ENCODE measurements around the gene GSC2. TPM values are rescaled to one million over a fixed set of nuclear protein-coding genes. Genes with fewer than 3 reads are reported as not detected.
"Not testable (repeated sequence)": the region's sequence is repeated elsewhere in the genome, so short reads cannot be mapped to it uniquely, and the experiment has no call there.

The GSC2 gene
- total RNA-seq, 1 donor from 2014 or later = not detected

DNA sequence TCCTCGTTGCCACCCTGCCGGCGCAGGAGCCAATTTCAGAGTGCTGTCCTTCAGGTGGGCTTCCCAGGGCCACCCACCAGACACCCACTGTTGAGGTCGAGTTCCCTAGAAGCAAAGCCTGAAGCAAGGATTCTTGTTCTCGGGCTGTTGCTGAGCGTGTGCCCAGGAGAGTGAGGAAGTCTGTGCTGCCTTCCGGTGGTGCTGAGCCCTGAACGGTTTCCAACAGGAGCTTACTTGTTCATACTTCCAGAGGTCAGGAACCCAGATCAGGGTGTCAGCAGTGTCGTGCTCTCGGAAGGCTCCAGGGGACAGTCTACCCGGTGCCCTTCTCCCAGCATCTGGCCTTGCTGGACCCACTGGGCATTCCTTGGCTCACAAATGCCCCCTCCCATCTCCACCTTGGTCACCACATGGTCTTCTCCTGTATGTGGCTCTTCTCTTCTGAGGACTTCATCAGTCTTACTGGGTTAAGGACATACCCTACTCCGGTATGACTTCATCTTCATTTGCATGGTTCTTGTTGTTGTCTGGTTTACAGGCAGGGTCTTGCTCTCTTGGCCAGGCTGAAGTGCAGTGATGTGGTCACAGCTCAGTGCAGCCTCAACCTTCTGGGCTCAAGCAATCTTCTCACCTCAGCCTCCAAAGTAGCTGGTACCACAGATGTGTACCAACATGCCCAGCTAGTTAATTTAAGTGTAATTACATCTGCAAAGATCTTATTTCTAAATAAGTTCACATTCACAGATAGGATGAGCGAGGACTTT lies 17.2 kb upstream of the GSC2 start:
- ATAC-seq (ENCODE audit: poor library complexity) (no peak), DNase-seq (no peak)
- intact Hi-C loops (cut with DNase I) = no loop called here

DNA sequence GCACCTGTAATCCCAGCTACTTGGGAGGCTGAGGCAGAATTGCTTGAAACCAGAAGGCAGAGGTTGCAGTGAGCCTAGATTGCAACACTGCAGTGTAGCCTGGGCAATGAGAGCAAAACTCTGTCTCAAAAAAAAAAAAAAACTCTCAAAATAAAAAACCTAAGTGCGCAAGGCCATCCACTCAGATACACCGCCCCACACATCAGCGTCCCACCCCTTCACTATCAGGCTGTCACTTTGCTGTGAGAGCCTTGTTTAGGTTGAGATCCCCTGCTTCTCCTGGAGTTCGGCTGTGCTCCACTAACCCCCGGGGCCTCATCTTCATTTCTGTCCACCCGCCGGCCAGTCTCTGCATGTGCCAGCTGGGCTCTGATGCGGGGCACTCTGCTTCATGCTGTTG lies 16.3 kb upstream of the GSC2 start:
- no peak for ATAC-seq (ENCODE audit: poor library complexity)
- intact Hi-C loops (cut with DNase I) = no loop called here
- no peak for DNase-seq

DNA sequence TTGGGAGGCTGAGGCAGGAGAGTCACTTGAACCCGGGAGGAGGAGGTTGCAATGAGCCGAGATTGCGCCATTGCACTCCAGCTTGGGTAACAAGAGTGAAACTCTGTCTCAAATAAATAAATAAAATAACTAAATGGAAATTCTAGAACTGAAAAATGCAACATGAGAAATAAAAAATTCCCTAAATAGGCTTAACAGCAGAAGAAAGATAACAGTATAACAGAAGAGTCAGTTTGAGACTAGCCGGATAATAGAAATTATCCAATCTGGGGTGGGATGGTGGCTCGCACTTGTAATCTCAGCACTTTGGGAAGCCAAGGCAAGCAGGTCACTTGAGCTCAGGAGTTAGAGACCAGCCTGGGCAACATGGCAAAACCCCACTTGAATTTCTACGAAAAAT lies 14.3 kb upstream of the GSC2 start:
- no peak for DNase-seq
- intact Hi-C loops (cut with DNase I) = no loop called here
- ATAC-seq (ENCODE audit: poor library complexity) = no peak

DNA sequence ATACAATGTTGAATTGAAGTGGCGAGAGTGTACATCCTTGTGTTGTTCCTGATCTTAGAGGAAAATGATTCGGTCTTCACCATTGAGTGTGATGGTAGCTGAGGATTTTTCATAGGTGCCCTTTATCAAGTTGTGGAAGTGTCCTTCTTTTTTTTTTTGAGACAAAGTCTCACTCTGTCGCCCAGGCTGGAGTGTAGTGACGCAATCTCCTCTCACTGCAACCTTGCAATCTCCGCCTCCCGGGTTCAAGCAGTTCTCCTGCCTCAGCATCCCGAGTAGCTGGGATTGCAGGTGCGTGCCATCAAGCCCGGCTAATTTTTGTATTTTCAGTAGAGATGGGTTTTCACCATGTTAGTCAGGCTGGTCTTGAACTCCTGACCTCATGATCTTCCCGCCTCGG lies 8.6 kb upstream of the GSC2 start:
- intact Hi-C loops (cut with DNase I); ATAC-seq (ENCODE audit: poor library complexity); DNase-seq: not testable (repeated sequence)

DNA sequence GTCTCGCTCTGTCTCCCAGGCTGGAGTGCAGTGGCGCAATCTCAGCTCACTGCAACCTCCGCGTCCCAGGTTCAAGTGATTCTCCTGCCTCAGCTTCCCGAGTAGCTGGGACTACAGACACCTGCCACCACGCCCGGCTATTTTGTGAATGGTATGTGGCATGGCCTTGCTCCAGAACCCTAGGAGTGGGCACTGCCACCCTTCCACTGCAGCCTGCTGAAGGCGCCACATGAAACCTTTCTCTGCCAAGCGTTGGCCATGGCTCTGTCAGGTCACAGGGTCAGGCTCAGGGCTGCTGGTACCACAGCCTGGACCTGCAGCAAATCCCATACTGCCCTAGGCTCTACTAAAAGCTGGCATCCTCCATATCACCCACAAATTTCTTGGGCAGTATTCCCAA lies 6.0 kb upstream of the GSC2 start:
- intact Hi-C loops (cut with DNase I); DNase-seq; ATAC-seq (ENCODE audit: poor library complexity): not testable (repeated sequence)

- intact Hi-C loops (cut with DNase I) = no loop called here
- DNase-seq (no peak), ATAC-seq (ENCODE audit: poor library complexity) (no peak)
These were observed 3.1 kb upstream of the GSC2 start for GRCh38 chr22:19152942-19153883.

DNA sequence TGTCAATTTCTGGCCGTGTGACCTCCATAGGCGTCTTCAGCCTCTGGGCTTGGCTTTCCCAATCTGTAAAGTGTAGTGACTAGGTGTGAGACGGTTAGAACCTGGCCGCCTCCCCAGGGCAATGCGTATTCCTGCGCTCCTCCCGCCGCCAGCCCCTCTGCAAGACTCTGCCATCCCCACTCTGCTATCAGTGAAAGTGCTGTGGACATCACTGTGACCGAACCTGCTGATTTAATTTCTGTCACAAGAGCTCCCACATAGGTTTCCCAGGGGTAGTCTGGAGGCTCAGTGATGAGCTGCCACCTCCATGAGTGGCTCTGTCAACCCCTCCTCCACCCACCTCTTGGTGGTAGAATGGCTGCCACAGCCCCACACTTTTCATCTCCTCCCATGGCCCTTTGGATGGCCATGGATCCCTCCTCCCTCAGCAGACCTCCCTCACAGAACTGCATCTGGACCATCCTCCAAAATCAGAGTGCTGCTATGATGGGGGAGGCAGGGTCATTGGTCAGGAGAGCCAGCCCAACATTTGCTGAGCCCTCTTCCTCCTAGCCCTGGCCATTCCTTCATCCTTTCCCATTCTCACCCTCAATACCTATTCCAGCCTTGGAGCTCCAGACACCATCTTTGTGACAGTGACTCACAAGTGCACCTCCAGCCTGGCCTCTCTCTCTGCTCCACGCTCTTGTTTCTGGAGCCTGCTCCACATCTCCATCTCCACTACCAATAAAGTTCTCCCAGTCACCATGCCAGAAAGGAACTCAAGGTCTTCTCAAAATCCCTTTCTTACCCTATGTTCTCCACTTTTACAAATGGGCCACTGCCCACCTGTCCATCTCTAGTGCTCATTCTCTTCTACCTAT lies 1.5 kb upstream of the GSC2 start:
- DNase-seq = no peak
- ATAC-seq (ENCODE audit: poor library complexity) = no peak

DNA sequence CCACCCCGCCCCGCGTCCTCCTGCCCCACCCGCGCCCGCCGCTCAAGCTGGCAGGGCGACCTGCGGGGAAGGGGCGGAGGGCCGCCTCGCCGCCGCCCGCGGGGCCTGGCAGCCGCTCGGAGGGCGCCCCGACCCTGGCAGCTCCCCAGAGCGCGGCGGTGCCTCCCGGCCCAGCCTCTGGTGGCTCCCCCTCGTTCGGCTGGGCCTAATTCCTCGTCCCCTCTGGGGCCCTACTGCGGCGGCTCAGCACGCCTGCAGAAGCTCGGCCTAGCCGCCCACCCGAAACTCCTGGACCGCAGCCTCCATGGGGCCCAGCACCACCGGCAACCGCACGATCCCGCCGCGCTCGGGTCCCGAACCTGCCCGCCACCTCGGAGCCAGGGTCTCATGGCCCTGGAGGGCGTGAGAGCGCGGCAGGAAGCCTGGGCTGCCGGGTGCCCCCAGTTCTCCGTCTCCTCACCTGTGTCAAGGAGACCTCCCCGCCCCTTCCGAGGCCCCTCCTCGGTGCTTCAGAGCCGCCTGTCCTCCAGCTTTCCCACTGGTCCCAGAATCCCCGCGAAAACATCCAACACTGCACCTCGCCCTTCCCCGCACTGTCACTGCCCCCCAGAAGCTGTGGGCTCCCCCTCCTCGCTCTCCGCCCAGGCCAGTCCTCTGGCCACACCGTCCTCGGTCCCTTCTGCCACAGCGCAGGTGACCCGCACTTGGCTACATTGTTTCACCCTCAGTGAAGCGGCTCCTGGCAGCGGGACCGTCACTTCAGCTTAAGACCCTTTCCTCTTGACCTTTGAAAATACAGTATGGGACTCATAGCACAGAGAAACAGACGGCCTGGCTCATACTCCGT lies 613 bp upstream of the GSC2 start:
- no peak for DNase-seq
- ATAC-seq (ENCODE audit: poor library complexity) = no peak
- intact Hi-C loops (cut with DNase I) = no loop called here

More for the DNA sequence above, 1.5 kb upstream of the GSC2 start:
- intact Hi-C loops (cut with DNase I) = no loop called here

GRCh38 chr22:19149047-19149883 lies 827 bp downstream of the GSC2 start:
- ATAC-seq (ENCODE audit: poor library complexity) = no peak
- intact Hi-C loops (cut with DNase I) = loop anchor here (10.0 kb wide), 1 partner anchor 486 kb away; no protein-coding TSS in a partner anchor
- DNase-seq = no peak

DNA sequence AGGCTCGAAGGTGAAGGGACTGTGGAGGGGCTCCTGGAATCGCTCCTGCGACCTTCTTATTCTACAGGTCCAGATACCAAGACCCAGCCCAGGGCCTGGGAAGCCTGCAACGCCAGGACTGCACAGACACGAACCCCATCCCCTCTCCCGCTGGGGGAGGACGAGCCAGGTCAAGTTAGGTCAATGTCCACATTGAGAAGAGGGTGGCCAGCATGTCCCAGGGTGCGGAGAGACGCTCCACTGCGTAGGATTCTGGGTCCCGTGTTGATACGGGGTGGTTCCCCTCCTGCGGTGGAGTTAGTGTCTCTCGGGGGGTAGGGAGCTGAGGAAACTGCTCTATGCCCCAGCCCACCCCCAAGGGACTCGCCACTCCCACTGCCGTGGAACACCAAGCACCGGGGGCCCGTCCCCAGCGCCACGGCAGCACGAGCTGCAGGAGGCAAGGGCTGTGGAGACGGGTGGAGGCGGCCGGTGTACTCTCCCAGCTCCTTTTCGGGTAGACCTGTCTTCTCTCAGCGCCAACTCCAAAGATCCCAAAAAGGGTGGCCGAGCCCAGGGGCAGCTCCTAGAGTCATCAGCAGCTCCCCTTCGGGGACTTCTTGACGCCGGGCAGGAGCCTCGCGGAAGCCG lies 1.6 kb downstream of the GSC2 start:
- intact Hi-C loops (cut with DNase I) = loop anchor here (10.0 kb wide), 1 partner anchor 486 kb away; no protein-coding TSS in a partner anchor
- ATAC-seq (ENCODE audit: poor library complexity) (no peak), DNase-seq (no peak)

- DNase-seq (no peak), ATAC-seq (ENCODE audit: poor library complexity) (no peak)
- intact Hi-C loops (cut with DNase I) = loop anchor here (10.0 kb wide), 1 partner anchor 488 kb away; no protein-coding TSS in a partner anchor
These were observed 2.8 kb downstream of the GSC2 start for GRCh38 chr22:19147195-19147780.

DNA sequence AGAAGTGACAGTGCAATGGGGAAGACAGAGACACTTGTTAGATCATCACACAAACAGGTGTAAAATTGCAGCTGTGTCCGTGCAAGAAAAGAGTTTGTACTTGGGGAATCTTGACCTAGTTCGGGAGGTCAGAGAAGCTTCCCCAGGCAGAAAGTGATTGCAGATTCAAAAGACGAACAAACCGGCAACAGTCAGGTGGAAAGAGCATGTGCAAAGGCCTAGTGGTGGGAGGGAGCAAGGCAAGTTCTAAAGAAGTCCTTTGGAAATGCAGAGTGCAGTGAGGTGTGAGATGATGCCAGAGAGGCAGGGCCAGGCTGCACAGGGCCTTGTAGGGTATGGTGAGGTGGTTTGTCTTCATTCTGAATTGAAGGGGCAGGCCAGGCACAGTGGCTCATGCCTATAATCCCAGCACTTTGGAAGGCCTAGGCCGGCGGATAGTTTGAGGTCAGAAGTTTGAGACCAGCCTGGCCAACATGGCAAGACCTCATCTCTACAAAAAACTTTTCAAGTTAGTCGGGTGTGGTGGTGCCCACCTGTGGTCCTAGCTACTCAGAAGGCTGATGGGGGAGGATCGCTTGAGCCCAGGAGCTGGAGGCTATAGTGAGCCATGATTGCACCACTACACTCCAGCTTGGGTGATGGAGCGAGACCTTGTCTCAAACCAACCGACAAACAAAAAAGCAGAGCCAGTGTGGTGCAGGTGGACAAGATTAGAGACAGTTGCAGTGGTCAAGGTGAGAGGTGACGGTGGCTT lies 3.7 kb downstream of the GSC2 start:
- intact Hi-C loops (cut with DNase I) = loop anchor here (10.0 kb wide), 1 partner anchor 488 kb away; no protein-coding TSS in a partner anchor
- no peak for DNase-seq
- ATAC-seq (ENCODE audit: poor library complexity) = no peak

DNA sequence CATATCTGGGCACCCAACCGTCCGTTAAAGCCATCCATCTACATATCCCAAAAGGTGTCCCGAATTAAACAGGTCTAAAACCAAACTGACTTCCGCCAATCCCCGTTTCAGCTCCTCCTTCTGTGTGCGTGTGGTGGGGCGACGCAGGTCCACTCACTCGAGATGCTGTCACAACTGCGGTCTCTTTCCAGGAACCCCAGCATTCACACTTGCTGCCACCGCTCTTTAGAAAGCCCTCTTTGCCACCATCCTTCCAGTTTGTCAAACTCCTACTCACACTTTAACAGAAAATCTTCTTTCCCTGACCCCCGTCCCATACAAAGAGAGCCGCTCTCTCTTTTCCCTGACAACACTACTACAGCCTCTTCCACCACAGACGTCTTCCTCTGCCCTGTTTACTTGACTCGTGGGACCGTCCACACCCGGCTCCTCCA lies 6.1 kb downstream of the GSC2 start:
- no peak for ATAC-seq (ENCODE audit: poor library complexity)
- DNase-seq = no peak
- intact Hi-C loops (cut with DNase I) = loop anchor here (10.0 kb wide), 1 partner anchor 491 kb away; no protein-coding TSS in a partner anchor

GRCh38 chr22:19143212-19143611 lies 6.9 kb downstream of the GSC2 start:
- intact Hi-C loops (cut with DNase I) = loop anchor here (10.0 kb wide), 1 partner anchor 492 kb away; no protein-coding TSS in a partner anchor
- DNase-seq = no peak
- no peak for ATAC-seq (ENCODE audit: poor library complexity)

GRCh38 chr22:19142394-19142793 lies 7.7 kb downstream of the GSC2 start:
- intact Hi-C loops (cut with DNase I) = loop anchor here (10.0 kb wide), 1 partner anchor 492 kb away; no protein-coding TSS in a partner anchor
- ATAC-seq (ENCODE audit: poor library complexity) (no peak), DNase-seq (no peak)

Data from Right ventricle myocardium superior (tissue), 1 donor.